ENCODE measurements around the gene SLC2A13.
A peak's percentile ranks its signal among the peaks of the same experiment; 100 is the strongest.
"Not testable (repeated sequence)": the region's sequence is repeated elsewhere in the genome, so short reads cannot be mapped to it uniquely, and the experiment has no call there.

SLC2A13 gene

DNA sequence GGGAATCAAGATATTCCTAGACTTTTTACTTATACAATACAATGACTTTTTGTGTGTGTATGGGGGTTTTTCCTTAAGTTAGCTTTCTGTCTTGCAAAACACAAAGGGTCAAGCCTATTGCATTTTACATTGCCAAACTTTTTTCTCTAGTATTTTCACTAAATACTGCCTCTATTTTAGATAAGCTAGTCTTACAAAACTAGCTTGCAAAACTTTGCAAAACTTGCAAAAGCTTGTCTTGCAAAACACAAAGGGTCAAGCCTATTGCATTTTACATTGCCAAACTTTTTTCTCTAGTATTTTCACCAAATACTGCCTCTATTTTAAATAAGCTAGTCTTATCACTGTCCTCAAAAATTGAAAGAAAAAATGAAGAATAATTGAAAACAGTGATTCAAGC lies 183.3 kb downstream of the SLC2A13 start:
- DNase-seq: not testable (repeated sequence)

DNA sequence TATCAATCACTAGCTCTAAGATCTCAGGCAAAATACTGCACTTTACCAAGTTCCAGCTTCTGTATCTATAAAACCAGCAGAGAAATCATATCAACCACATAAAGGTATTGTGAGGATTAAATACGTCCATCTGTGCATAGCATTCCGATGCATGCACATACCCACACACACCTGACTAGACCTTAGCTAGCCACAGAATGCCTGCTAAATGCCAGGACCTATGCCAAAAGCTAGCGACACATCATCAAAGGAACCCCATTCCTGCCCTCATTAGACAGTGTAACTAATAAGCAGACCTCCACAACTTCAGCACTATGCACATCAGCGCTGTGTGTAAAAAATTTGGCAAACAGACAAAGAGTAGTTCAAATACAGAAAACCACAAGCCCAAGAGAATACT lies 185.2 kb downstream of the SLC2A13 start:
- DNase-seq: no peak

DNA sequence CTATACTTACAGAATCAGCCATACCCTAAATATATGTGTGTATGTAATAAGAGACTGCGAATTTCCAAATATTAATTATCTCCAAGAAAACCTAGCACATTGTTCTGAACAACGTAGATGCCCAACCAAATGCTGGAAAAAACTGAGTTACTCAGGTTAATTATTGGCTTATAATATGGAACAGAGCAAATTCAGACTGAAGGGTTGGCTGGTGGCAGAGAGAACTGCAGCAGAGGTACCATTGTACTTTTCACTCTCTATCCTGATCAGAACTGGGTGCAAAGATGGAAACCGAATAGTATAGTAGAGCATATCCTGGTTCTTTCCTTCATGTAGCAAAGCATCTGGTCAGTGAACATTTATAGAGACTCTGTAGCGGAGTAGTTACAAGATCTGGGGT lies 185.7 kb downstream of the SLC2A13 start:
- no peak for DNase-seq

DNA sequence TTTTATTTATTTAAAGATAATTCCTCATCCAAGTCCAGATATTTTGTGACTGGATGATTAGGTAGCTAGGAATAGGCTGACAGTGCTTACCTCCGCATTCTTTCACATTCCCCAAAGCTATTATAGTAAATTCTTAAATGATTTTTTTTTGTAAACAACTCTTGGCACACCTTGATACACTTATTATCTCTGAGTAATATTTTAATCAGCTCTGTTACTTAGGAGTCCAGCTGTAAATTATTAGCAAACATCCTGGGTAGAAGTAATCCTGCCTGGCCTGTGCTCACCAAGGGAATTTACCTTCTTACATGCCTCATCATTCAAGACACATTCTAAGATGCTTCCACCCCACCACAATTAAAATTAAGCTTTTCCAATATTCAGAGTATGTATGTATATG lies 186.1 kb downstream of the SLC2A13 start:
- DNase-seq: no peak

DNA sequence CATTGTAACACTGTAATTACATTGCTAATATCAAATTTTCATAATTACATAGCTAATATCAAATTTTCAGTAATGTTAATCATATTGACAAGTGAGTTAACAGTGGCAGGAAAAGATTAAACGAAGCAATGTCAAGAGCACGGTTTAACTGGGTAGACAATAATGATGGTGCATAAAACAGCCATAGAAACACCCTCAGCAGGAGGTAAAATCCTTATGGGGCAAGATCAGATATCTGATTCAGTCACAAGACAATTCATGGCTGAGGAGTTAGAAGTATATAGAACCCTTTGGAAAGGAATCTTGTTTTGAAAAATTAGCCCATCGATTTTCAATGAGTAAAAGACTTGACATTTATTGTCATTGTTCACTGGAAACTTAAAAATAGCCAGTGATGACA lies 190.6 kb downstream of the SLC2A13 start:
- DNase-seq: no peak

DNA sequence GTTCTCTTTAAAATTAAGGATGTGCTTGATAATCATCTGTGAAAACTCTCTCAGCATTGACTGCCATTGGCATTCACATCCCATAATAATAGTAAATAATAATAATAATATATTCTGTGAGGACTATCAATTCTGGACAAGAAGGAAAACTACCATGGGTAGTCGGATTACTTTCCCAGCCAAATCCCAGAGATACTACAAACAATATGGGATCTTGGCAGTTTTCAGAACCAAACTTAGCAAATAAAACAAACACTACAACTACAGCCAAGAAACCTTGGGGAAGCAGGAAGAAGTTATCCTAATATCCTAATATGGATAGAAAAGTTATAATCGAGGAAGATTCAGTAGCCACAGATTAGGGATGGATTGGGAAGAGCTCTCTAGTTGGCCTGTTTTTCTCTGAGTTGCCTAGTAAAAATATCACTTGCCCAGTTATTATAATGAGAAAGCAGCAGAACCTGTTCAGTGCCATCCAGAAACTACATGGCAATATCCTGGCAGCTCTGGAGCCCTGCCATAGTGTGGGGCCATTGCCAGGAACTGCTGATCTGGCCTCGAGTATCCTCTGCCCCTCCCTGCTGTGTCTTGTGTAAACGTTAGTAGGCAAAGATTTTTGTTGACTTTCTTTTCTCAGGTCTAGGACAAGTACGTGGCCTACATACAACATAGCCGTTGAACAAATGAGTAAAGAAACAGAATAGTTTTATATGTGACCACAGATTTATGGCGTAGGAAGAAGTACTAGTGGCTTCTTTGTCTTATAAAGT lies 193.5 kb downstream of the SLC2A13 start:
- no peak for DNase-seq

DNA sequence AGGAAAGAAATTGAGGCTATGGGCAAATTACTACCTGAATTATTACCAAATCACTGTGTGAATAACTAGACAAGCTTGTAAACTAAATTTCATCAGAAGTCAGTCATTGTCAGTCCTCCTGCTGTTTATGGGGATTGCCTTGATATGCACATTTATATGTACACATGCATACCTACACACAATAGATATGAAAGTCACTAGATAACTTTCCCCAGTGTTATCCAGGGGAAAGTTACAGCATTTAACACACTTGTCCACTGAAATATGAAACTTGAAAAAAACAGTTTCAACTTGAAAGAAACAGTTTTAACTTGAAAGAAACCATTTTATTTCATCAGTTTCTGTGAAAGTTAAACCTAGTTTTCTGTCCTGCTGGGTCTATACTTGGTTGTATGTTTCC lies 199.6 kb downstream of the SLC2A13 start:
- no peak for DNase-seq

DNA sequence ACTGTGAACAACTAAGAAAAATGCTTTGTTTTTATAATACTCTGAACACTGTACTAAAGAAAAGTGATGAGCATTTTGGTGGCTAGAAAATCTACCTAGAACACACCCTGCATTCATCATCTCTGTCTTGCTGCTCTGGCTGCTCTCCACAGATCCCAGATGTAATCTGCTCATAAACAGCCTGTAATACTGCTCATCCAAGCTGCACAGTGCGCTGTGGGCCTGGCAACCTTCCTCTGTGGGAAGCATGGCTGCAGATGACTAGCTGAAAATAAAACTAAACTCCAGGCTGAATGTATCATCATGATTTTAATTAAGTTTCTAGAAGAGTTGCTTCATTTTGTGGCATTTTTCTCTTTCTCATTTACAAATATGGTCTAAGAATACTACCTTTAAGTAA lies 200.7 kb downstream of the SLC2A13 start:
- peak; percentile 30 for DNase-seq

DNA sequence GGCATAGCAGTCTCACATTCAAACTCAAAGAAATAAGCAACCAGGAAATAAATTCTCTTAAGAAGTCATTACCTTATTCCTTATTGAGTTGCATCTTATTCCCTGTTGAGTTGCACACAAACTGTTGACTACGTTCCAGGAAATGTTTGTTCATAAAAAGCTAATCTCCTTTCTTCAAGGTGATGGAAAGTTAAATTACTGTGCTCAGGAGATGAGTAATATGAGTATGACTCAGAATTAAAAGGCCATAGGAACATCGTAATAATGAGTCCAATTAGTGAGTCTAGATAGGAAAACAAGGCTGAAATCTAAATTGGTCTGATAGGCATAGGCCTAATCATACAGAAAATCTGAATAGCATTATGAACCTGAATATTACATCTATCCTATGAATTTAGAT lies 203.1 kb downstream of the SLC2A13 start:
- no peak for DNase-seq

DNA sequence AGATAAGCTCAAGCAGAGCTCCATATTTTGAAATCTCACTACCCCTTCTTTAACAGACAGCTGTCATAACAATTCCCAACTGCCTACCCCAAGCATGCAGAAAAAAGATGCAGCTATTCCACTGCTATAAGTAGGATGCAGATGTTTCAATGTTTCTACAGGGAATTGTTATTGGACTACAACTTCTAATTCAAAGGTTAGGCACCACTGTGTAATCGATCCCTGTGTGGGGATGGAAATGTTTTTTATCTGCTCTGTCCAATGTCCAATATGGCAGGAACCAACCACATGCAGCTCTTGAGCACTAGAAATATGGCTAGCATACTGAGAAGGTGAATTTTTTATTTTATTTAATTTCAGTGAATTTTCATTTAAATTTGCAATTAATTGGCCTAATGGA lies 208.6 kb downstream of the SLC2A13 start:
- no peak for DNase-seq

DNA sequence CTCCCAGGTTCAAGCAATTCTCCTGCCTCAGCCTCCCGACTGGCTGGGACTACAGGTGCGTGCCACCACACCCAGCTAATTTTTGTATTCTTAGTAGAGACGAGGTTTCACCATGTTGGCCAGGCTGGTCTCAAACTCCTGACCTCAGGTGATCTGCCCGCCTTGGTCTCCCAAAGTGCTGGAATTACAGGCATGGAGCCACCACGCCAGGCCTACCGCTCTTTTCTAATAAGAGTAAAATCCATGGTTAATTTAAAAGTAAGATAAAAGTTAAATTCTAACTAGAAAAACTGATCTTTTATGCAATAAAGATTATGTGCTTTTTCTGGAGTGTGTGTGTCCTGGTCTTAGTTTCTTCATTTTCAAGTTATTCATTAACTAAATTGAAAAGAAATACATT lies 212.5 kb downstream of the SLC2A13 start:
- not testable (repeated sequence) for DNase-seq

DNA sequence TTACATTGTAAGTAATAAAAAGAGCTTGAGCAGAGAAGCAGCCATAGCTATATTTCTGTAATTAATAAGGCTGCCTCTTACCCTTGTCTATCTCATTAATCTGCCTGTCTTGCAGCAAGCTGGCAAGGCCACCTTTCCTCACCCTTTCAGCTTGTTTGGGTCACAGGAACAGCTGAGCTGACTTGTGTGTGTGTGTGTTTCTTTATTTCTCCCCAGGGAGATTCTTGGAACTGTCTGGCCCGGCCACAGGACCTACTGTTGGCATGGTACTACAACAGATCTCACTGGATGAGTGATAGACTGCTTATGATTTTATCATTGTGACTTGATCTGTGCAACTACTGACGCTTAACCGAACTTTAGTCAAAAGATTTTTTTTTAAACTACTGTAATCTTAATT lies 213.7 kb downstream of the SLC2A13 start:
- peak; percentile 86 for DNase-seq

DNA sequence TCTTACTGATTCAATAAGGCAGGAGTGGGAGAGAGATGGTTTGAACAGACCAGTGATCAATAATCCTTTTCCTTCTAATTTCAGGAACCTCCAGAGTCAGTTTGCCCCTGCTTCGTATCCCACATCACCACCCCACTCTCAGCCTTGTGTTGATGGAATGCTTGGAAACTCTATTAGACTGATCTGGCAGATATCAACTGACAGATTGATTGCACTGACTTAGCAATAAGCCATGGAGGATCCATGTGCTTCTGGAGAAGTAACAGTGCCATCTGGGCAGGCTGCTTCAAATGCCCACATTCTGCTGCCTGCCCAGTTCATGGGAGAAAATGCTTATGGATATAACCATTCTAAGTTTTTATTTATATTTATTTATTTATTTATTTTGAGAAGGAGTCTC lies 218.0 kb downstream of the SLC2A13 start:
- peak; percentile 35 for DNase-seq

DNA sequence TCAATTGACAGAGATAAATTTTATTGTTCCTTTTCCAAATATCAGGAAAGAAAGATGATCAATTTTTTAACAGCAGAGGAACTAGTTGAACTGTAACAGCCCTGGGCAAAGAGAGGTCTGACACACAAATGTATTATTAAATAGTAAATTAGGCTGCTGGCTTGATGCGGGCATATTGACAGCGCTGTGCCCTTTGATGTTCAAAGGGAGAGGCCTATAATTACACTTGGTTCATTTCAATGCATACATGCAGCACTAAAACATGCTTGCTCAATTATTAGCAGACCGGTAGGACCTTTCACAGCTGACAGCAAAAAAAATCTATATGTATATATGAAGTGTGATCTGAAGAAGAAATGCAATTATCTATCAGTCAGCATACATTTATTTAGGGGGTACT lies 219.8 kb downstream of the SLC2A13 start:
- no peak for DNase-seq

DNA sequence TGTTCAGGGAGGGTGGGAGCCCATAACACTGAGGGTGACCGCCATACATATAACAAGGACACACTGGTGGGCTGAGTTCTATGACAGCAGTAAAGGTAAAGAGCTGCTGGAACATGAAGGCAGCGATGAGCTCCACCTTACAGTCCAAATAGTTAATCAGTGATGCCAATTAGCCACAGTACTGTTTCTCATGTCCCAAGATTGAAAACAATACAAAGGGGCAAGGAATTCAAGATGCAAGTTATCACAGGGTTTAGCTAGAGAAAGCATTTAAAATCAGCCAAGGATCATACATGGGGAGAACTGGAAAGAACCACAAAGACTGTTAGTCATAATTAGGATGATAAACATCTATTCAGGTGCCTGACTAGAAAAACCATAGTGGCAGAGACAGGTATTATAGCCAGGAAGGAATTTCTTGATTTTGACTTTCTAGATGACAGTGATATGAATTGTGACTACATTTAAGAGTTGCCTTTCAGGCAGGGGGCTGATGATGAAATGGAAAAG lies 221.2 kb downstream of the SLC2A13 start:
- DNase-seq: no peak

DNA sequence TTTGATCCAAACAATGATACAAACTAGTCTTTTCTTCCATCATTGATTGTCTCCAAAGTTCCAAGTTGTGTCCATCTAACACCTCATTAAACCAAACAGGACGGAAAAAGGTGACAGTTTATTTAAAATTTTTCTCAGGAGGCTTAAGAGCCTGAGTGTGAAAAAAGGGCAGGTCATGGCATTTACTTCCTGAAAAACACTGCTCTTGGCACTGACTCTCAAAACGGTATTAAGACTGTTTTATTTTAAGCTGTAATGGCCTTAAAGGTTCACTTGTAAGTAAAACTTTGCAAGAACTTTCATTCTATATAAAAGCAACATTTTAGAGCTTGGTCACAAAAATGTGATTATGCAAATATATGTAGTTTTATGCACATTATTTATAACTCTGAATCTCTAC lies 222.5 kb downstream of the SLC2A13 start:
- no peak for DNase-seq

DNA sequence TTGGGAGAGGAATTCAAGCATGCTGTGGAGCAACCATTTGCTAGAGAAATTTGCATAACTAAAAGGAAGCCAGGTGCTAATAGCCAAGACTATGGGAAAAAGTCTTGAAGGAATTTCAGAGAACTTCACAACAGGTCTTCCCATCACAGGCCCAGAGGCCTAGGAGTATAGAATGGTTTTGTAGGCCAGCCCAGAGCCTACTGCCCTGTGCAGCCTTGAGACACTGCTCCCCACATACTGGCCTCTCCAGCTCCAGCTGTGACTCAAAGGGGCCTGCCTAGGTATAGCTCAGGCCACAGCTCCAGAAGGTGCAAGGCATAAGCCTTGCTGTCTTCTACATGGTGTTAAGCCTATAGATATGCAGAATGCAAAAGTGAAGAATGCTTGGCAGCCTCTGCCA lies 227.1 kb downstream of the SLC2A13 start:
- no peak for DNase-seq

DNA sequence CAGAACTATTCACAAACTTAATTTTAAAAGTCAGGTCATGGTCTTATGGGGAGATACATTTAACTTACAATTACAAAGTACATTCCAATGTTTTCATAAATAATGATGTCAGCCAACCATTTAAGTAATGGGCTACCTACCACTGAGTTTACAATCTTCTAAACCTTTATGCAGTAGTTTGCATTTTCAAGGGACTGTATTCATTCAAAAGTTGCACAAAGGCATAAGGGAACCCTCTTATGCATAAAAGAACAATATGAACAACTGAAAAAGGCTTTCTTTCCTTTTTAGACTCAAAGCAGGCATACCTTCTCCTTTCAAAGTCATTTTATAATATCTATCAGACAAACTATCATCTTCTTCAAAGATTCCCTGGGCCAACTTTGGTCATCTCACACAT lies 230.2 kb downstream of the SLC2A13 start:
- no peak for DNase-seq

DNA sequence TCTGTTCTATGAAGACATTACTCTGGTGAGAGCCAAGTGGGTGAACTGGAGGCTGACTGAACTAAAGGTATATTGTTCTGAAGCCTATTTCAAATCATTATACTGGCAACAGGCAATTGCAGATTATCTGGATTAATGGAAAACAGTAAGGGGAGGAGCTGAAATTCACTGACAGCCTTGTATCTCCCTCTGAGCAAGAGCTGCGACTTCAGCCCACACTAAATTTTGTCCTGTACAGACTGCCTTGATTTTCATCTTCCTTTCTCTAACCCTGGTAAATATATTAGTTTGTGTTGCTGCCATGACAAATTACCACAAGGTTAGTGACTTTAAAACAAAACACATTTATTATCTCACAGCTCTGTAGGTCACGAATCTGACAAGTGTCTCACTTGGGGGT lies 231.1 kb downstream of the SLC2A13 start:
- DNase-seq: peak; percentile 68

DNA sequence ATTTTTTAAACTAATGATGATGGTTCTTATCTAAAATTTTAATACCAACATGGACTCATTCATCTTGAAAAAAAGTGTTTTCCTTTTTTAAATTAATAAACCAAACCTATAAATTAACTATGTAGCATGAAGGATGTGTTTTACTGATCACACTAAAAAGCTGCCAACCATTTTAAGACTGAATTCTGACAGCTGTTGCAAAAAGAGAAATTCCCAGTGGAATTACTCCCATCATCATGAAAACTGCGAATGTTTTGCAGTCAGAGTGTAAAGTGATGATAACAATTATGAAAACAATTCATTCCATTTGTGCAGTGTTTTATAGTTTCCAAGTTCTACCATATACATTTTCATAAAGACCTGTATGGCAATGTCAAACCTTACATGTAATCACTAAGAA lies 232.8 kb downstream of the SLC2A13 start:
- no peak for DNase-seq

DNA sequence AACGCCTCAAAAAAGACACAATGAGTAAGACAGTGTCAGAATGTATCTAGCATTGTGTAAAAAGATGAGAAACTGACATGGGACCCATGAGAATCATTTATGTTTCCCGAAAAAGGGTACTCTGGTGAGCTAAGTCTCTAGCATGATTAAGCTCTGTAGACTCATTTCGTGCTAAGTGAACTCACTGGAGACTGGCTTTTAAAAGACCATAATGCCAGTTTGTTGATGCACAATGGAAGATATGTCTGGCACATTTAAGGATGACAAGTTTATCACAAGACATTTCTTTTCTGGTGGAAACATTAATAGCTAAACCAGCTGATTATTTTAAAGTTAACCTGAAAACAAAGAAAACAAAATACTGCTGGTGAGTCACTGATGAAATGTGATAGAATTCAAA lies 233.5 kb downstream of the SLC2A13 start:
- DNase-seq: peak; percentile 40

DNA sequence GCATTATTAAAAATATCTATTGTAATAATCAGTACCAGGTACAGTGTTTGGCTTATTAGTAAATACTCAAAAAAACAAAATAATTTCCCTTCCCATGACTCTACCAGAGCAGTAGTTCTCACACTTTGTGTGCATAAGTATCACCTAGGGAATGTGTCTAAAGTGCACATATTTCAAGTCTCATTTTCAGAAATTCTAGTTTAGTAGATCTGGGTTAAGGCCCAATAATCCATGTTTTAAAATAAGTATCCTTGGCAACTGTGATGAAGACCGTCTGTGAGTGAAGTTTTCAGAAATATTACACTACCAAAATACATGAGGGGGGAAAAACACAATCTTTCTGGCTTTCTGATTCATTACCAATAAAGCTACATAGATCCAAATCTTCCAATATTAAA lies 237.6 kb downstream of the SLC2A13 start:
- no peak for DNase-seq

DNA sequence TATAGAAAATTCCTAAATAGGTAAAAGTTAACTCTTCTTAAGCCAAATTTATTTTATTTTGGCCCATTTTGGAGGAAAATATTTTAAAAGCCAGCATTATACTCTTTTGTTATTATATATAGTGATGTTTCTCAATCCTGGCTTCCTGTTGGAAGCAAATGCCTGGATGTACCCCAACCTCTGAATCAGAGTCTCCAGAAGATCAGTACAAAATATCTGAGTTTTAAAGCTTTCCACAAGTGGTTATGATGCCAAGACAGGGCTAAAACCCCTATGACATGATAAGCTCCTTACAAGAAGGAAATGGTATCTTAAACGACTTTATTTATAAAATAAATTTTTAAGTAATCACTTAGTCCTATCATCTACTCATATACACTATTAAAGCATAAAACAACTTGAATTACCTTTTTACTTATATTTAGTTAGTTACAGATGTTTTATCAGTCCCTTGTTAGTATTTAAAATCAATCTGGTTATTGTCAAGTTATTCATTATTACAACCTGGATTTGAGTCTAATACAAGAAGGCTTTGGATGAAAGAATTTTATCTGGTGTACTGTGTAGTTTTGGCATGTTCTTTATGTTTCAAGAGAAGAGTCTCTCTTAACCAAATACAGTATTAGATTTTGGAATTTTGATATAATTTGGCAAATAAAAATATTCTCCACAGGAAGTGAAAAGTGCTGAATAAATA lies 238.1 kb downstream of the SLC2A13 start:
- DNase-seq: no peak

DNA sequence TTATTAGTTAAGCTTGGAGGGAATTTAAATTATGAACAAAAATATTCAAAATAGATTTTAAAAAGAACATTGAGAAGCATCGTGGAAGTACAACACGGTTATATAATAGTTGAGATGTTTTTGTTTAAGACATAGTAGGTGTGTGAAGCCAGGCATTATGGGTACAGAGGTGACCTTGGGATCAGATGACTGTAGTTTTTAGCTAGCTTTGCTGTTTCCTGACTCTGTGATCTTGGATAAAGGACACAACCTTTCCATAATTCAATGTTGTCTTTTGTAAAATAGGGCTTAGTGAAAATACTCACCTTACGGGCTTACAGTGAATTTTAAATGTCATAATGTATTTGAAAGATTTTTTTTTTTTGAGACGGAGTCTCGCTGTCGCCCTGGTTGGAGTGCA lies 239.7 kb downstream of the SLC2A13 start:
- no peak for DNase-seq

DNA sequence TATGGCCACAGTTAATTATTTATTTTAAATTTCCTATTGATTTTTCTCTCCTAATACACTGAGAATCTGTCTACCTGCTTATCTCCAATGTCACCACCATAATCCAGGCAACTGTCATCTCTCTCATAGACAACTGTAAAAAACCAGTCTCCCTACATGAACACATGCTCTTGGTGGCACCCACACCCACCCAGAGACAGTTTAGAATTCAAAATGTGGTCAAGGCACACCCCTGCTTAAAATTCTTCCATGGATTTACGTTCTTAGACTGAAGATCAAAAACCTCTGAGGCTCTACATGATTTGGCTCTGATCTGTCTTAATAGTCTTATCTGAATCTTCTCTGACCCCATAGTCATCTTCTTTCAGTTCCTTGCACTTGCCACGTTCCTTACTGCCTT lies 245.2 kb downstream of the SLC2A13 start:
- DNase-seq: peak; percentile 52
